Activated effector memory CD4-positive, alpha-beta T cell treated with anti-CD3 and anti-CD28 coated beads, Interleukin-2, amount 50 U/mL, for 16 hours (primary cell): Measurements from ENCODE around the gene IRGC.

Experiments
- DNase-seq: peaks from one replicate; pipeline ENCODE4 v3.0.0-alpha.2; 2020

The IRGC gene

GRCh38 chr19:43725468-43725867 is 9.6 kb downstream of the IRGC start:
- no peak for DNase-seq

- no peak for DNase-seq
These were observed 11.1 kb downstream of the IRGC start for GRCh38 chr19:43726736-43727592.

- no peak for DNase-seq
These were observed 11.6 kb downstream of the IRGC start for GRCh38 chr19:43727593-43727853.

GRCh38 chr19:43729919-43730318 is 14.0 kb downstream of the IRGC start:
- no peak for DNase-seq

- DNase-seq, result no peak
These were observed 15.5 kb downstream of the IRGC start for GRCh38 chr19:43731346-43731745.

GRCh38 chr19:43731846-43732245 is 16.0 kb downstream of the IRGC start:
- no peak for DNase-seq

- DNase-seq, result no peak
These were observed 19.1 kb downstream of the IRGC start for GRCh38 chr19:43735013-43735412.

GRCh38 chr19:43735957-43736356 is 20.1 kb downstream of the IRGC start:
- DNase-seq, result no peak

- DNase-seq, result no peak
These were observed 22.9 kb downstream of the IRGC start for GRCh38 chr19:43738780-43739211.

- DNase-seq, result no peak
These were observed 23.8 kb downstream of the IRGC start for GRCh38 chr19:43739439-43740235.

- DNase-seq, result no peak
These were observed 25.4 kb downstream of the IRGC start for GRCh38 chr19:43741075-43741825.

GRCh38 chr19:43743059-43743458 is 27.2 kb downstream of the IRGC start:
- DNase-seq, result no peak

- peak; percentile 68 for DNase-seq
These were observed 31.8 kb downstream of the IRGC start for GRCh38 chr19:43747557-43748204.

- DNase-seq, result no peak
These were observed 32.3 kb downstream of the IRGC start for GRCh38 chr19:43748205-43748594.

- DNase-seq, result no peak
These were observed 32.8 kb downstream of the IRGC start for GRCh38 chr19:43748685-43749084.

- no peak for DNase-seq
These were observed 33.3 kb downstream of the IRGC start for GRCh38 chr19:43749152-43749551.

GRCh38 chr19:43749898-43750297 is 34.0 kb downstream of the IRGC start:
- DNase-seq, result no peak

GRCh38 chr19:43751466-43752220 is 35.8 kb downstream of the IRGC start:
- DNase-seq, result no peak

GRCh38 chr19:43752287-43752875 is 36.5 kb downstream of the IRGC start:
- DNase-seq, result no peak

GRCh38 chr19:43754253-43754502 is 38.3 kb downstream of the IRGC start:
- no peak for DNase-seq

- DNase-seq, result peak; percentile 99
These were observed 38.8 kb downstream of the IRGC start, which contains the start of gene SMG9 for GRCh38 chr19:43754503-43755255. Gene SMG9 (minus strand): TSS chr19:43754962. CDS start chr19:43750741, 4,221 bp downstream.
